Large intestine (tissue), 3 donors: Measurements from ENCODE around the gene MPV17L2. TPM values are rescaled to one million over a fixed set of nuclear protein-coding genes. Genes with fewer than 3 reads are reported as not detected.

Source experiments
- DNase-seq, 2 donors: peaks; one replicate each; pipeline versions ENCODE4 v3.0.0 to v3.0.0-alpha.2; 2013
- H3K27ac ChIP-seq: one replicate; pipeline ENCODE4 v1.5.1; 2013; ENCODE audit warnings: low read length
- H3K27me3 ChIP-seq: 2 replicates; pipeline ENCODE4 v1.6.1; 2013; ENCODE audit warnings: low read length; ENCODE audit not compliant: control insufficient read depth, insufficient read depth
- H3K36me3 ChIP-seq: 2 replicates; pipeline ENCODE4 v1.6.1; 2013; ENCODE audit warnings: low read length; ENCODE audit not compliant: control insufficient read depth, insufficient read depth
- H3K4me1 ChIP-seq: one replicate; pipeline ENCODE4 v1.6.1; 2013; ENCODE audit warnings: low read length; ENCODE audit not compliant: control insufficient read depth, insufficient read depth
- H3K4me3 ChIP-seq: one replicate; pipeline ENCODE4 v1.5.1; 2013; ENCODE audit warnings: low read length
- H3K9me3 ChIP-seq: one replicate; pipeline ENCODE4 v1.6.1; 2013; ENCODE audit warnings: mild to moderate bottlenecking, low read depth, low read length, moderate library complexity; ENCODE audit not compliant: control insufficient read depth
- WGBS: methylation state at CpG from one replicate; pipeline ENCODE4 v1.1.5; 2013; ENCODE audit warnings: low lambda C conversion rate; ENCODE audit not compliant: insufficient coverage; 5-methylcytosine and 5-hydroxymethylcytosine counted together
- polyA plus RNA-seq: library from polyadenylated mRNA; unstranded; fragments of 120-200 nt; gene quantifications from one replicate; pipeline ENCODE4 v1.2.1, GENCODE V29; 2013

The MPV17L2 gene
- polyA plus RNA-seq, 1 donor: 7.3 TPM

- Histone ChIP-seq H3K27me3 (peaks cover 59% of the 10 kb centered on the region), H3K36me3 (no peaks in the 10 kb centered on the region), H3K4me3 (no peak overlapping the region), H3K27ac (no peak overlapping the region), H3K9me3 (peaks cover 3% of the 10 kb centered on the region), H3K4me1 (peaks cover 18% of the 10 kb centered on the region)
- no CpG with 5 or more reads among the region's 16 CpGs for WGBS
- DNase-seq: no peak
Observed at GRCh38 chr19:18225355-18225701, 32.3 kb downstream of the MPV17L2 start.

- WGBS: 0% methylated on average over 2 of the region's 51 CpGs
- peaks cover 60% of the 10 kb centered on the region for H3K27me3 ChIP-seq
- DNase-seq: no peak
- H3K36me3 ChIP-seq: no peaks in the 10 kb centered on the region
- H3K4me3 ChIP-seq: no peak within 1 kb of the TSS
- H3K4me1 ChIP-seq: peaks cover 18% of the 10 kb centered on the region
- H3K9me3 ChIP-seq: peaks cover 3% of the 10 kb centered on the region
- H3K27ac ChIP-seq: no peak within 1 kb of the TSS
Observed at GRCh38 chr19:18225702-18226468, 32.9 kb downstream of the MPV17L2 start, which contains the start of gene PDE4C. Gene PDE4C (minus strand): TSS chr19:18226438. CDS start chr19:18226415, 23 bp downstream.

- Histone ChIP-seq H3K4me3 (no peak overlapping the region), H3K9me3 (peaks cover 3% of the 10 kb centered on the region), H3K4me1 (peaks cover 14% of the 10 kb centered on the region), H3K27ac (no peak overlapping the region), H3K36me3 (no peaks in the 10 kb centered on the region), H3K27me3 (peaks cover 65% of the 10 kb centered on the region)
- WGBS: no CpG with 5 or more reads among the region's 18 CpGs
- no peak for DNase-seq
Observed at GRCh38 chr19:18226956-18227780, 34.1 kb downstream of the MPV17L2 start.

GRCh38 chr19:18227781-18228271, 34.8 kb downstream of the MPV17L2 start:
- Histone ChIP-seq H3K27ac (no peak overlapping the region), H3K4me3 (no peak overlapping the region), H3K9me3 (peaks cover 5% of the 10 kb centered on the region), H3K27me3 (peaks cover 70% of the 10 kb centered on the region), H3K36me3 (no peaks in the 10 kb centered on the region), H3K4me1 (peaks cover 16% of the 10 kb centered on the region)
- no peak for DNase-seq
- 80% methylated on average over 1 of the region's 6 CpGs for WGBS

- no peak overlapping the region for H3K4me3 ChIP-seq
- H3K27me3 ChIP-seq: peaks cover 74% of the 10 kb centered on the region
- H3K36me3 ChIP-seq: no peaks in the 10 kb centered on the region
- peaks cover 10% of the 10 kb centered on the region for H3K4me1 ChIP-seq
- DNase-seq: no peak
- WGBS: no CpG with 5 or more reads among the region's 5 CpGs
- H3K27ac ChIP-seq: no peak overlapping the region
- H3K9me3 ChIP-seq: peaks cover 15% of the 10 kb centered on the region
Observed at GRCh38 chr19:18229474-18229873, 36.5 kb downstream of the MPV17L2 start.

GRCh38 chr19:18229915-18230314, 36.9 kb downstream of the MPV17L2 start:
- Histone ChIP-seq H3K4me1 (peaks cover 7% of the 10 kb centered on the region), H3K36me3 (no peaks in the 10 kb centered on the region), H3K4me3 (no peak overlapping the region), H3K27ac (no peak overlapping the region), H3K9me3 (peaks cover 14% of the 10 kb centered on the region), H3K27me3 (peaks cover 73% of the 10 kb centered on the region)
- WGBS: no CpG with 5 or more reads among the region's 4 CpGs
- no peak for DNase-seq

- no peak overlapping the region for H3K4me3 ChIP-seq
- H3K9me3 ChIP-seq: peaks cover 12% of the 10 kb centered on the region
- no peaks in the 10 kb centered on the region for H3K36me3 ChIP-seq
- no peak for DNase-seq
- H3K27me3 ChIP-seq: peaks cover 61% of the 10 kb centered on the region
- no peak overlapping the region for H3K27ac ChIP-seq
- peaks cover 2% of the 10 kb centered on the region for H3K4me1 ChIP-seq
- WGBS: no CpG with 5 or more reads among the region's 18 CpGs
Observed at GRCh38 chr19:18230941-18231734, 38.1 kb downstream of the MPV17L2 start.

- Histone ChIP-seq H3K27ac (no peak overlapping the region), H3K36me3 (no peaks in the 10 kb centered on the region), H3K4me3 (no peak overlapping the region), H3K27me3 (peaks cover 56% of the 10 kb centered on the region), H3K9me3 (peaks cover 12% of the 10 kb centered on the region), H3K4me1 (peaks cover 2% of the 10 kb centered on the region)
- no peak for DNase-seq
- WGBS: no CpG with 5 or more reads among the region's 4 CpGs
Observed at GRCh38 chr19:18231775-18232174, 38.8 kb downstream of the MPV17L2 start.

GRCh38 chr19:18232540-18233223, 39.7 kb downstream of the MPV17L2 start:
- Histone ChIP-seq H3K27me3 (peaks cover 47% of the 10 kb centered on the region), H3K4me1 (peaks cover 2% of the 10 kb centered on the region), H3K27ac (no peak overlapping the region), H3K36me3 (no peaks in the 10 kb centered on the region), H3K4me3 (no peak overlapping the region), H3K9me3 (peaks cover 12% of the 10 kb centered on the region)
- DNase-seq: no peak
- WGBS: no CpG with 5 or more reads among the region's 46 CpGs
